WTC11 (cell line): ENCODE results near the gene MYL5. TPM values are rescaled to one million over a fixed set of nuclear protein-coding genes. Genes with fewer than 3 reads are reported as not detected.

Source experiments
- ATAC-seq: fragments of 200-7000 bp; cut with Tn5 transposase; 2 replicates; pipeline ENCODE4 v1.10.0; 2021; ENCODE audit warnings: mild to moderate bottlenecking, moderate library complexity
- CTCF ChIA-PET: fragments of 300-600 bp; sonication (Branson Sonifier 250); formaldehyde crosslinking; loops from one replicate; lab custom pipeline; 2021; ENCODE audit warnings: antibody characterized with exemption; lab: Charles Lee
- POLR2A ChIA-PET: fragments of 350-600 bp; sonication (Branson Sonifier 250); formaldehyde crosslinking; loops from one replicate; lab custom pipeline; 2021; ENCODE audit warnings: antibody characterized with exemption; lab: Charles Lee
- DNase-seq: peaks from one replicate; pipeline ENCODE4 v3.0.0; 2021; ENCODE audit warnings: low spot score
- H3K27ac Mint-ChIP-seq: 2 replicates; pipeline ENCODE4 v1.8.0; 2021; ENCODE audit warnings: mixed read lengths
- H3K27me3 Mint-ChIP-seq: 2 replicates; pipeline ENCODE4 v1.8.0; 2021; ENCODE audit warnings: low read depth, mild to moderate bottlenecking, moderate library complexity, mixed read lengths
- H3K36me3 Mint-ChIP-seq: 2 replicates; pipeline ENCODE4 v1.8.0; 2021; ENCODE audit warnings: mixed read lengths
- H3K4me1 Mint-ChIP-seq: 2 replicates; pipeline ENCODE4 v1.8.0; 2022; ENCODE audit warnings: mixed read lengths
- H3K4me3 Mint-ChIP-seq: 2 replicates; pipeline ENCODE4 v1.8.0; 2021; ENCODE audit warnings: mild to moderate bottlenecking, moderate library complexity, mixed read lengths
- H3K9me3 Mint-ChIP-seq: 2 replicates; pipeline ENCODE4 v1.8.0; 2021; ENCODE audit warnings: mixed read lengths
- ATF1 ChIP-seq: sonication (generic); formaldehyde crosslinking; IDR thresholded peaks from 2 replicates; pipeline ENCODE4 v1.8.1; 2023; ENCODE audit warnings: mild to moderate bottlenecking, moderate library complexity, missing genetic modification reagents
- CTCF ChIP-seq: fragments of 200-600 bp; IDR thresholded peaks from 2 replicates; pipeline ENCODE4 v1.8.0; 2022; ENCODE audit warnings: antibody characterized with exemption
- E2F1 ChIP-seq: sonication (generic); formaldehyde crosslinking; IDR thresholded peaks from 2 replicates; pipeline ENCODE4 v1.8.0; 2022; ENCODE audit warnings: mild to moderate bottlenecking, missing genetic modification reagents
- ELF4 ChIP-seq: sonication (generic); formaldehyde crosslinking; IDR thresholded peaks from 2 replicates; pipeline ENCODE4 v1.8.1; 2022; ENCODE audit warnings: low read depth, mild to moderate bottlenecking, moderate library complexity, missing genetic modification reagents
- ETV6 ChIP-seq: sonication (generic); formaldehyde crosslinking; IDR thresholded peaks from 2 replicates; pipeline ENCODE4 v1.8.1; 2022; ENCODE audit warnings: mild to moderate bottlenecking, missing genetic modification reagents
- HMGA2 ChIP-seq: fragments of 250-450 bp; sonication (Bioruptor Pico); IDR thresholded peaks from 2 replicates; pipeline ENCODE4 v1.4.0; 2021; ENCODE audit warnings: mild to moderate bottlenecking, moderate library complexity
- NFATC4 ChIP-seq: fragments of 250-450 bp; sonication (Bioruptor Pico); IDR thresholded peaks from 2 replicates; pipeline ENCODE4 v1.9.0; 2021; ENCODE audit warnings: mild to moderate bottlenecking
- RORB ChIP-seq: fragments of 250-450 bp; sonication (Bioruptor Pico); IDR thresholded peaks from 2 replicates; pipeline ENCODE4 v1.9.0; 2021; ENCODE audit warnings: mild to moderate bottlenecking
- TCF7 ChIP-seq: sonication (generic); formaldehyde crosslinking; IDR thresholded peaks from 2 replicates; pipeline ENCODE4 v1.8.0; 2022; ENCODE audit warnings: mild to moderate bottlenecking, low read depth, missing genetic modification reagents, moderate library complexity
- USF1 ChIP-seq: sonication (generic); formaldehyde crosslinking; IDR thresholded peaks from 2 replicates; pipeline ENCODE4 v1.8.0; 2022; ENCODE audit warnings: mild to moderate bottlenecking, missing genetic modification reagents
- ZNF232 ChIP-seq: sonication (generic); formaldehyde crosslinking; IDR thresholded peaks from 2 replicates; pipeline ENCODE4 v1.8.0; 2022; ENCODE audit warnings: mild to moderate bottlenecking, missing genetic modification reagents
- total RNA-seq: library from RNA; stranded (reverse); gene quantifications from 3 replicates; pipeline ENCODE4 v1.2.3, GENCODE V29; 2021
- TF ChIP-seq, protein P1 (sequence below): sonication (generic); formaldehyde crosslinking; conservative IDR thresholded peaks from 2 replicates; pipeline ENCODE4 v1.8.1; 2023; ENCODE audit warnings: mild to moderate bottlenecking, low read depth, missing genetic modification reagents, moderate library complexity
- TF ChIP-seq, protein P2 (sequence below): sonication (generic); formaldehyde crosslinking; IDR thresholded peaks from 2 replicates; pipeline ENCODE4 v1.8.0; 2022; ENCODE audit warnings: mild to moderate bottlenecking, missing genetic modification reagents
- TF ChIP-seq, protein P3 (sequence below): sonication (generic); formaldehyde crosslinking; IDR thresholded peaks from 2 replicates; pipeline ENCODE4 v1.8.1; 2023; ENCODE audit warnings: mild to moderate bottlenecking, missing genetic modification reagents
- TF ChIP-seq, protein P4 (sequence below): fragments of 250-450 bp; sonication (Bioruptor Pico); IDR thresholded peaks from 2 replicates; pipeline ENCODE4 v1.9.0; 2021; ENCODE audit warnings: mild to moderate bottlenecking
- TF ChIP-seq, protein P5 (sequence below): fragments of 250-450 bp; sonication (Bioruptor Pico); IDR thresholded peaks from 2 replicates; pipeline ENCODE4 v1.8.0; 2021; ENCODE audit warnings: mild to moderate bottlenecking
- TF ChIP-seq, protein P6 (sequence below): fragments of 250-450 bp; sonication (Bioruptor Pico); IDR thresholded peaks from 2 replicates; pipeline ENCODE4 v1.9.0; 2021; ENCODE audit warnings: mild to moderate bottlenecking, borderline replicate concordance

MYL5 gene
- total RNA-seq, 1 experiment from 2014 or later: 22.2 TPM

GRCh38 chr4:710916-711315 is 36.6 kb downstream of the MYL5 start (continued):
- TF ChIP-seq, protein P1, sequence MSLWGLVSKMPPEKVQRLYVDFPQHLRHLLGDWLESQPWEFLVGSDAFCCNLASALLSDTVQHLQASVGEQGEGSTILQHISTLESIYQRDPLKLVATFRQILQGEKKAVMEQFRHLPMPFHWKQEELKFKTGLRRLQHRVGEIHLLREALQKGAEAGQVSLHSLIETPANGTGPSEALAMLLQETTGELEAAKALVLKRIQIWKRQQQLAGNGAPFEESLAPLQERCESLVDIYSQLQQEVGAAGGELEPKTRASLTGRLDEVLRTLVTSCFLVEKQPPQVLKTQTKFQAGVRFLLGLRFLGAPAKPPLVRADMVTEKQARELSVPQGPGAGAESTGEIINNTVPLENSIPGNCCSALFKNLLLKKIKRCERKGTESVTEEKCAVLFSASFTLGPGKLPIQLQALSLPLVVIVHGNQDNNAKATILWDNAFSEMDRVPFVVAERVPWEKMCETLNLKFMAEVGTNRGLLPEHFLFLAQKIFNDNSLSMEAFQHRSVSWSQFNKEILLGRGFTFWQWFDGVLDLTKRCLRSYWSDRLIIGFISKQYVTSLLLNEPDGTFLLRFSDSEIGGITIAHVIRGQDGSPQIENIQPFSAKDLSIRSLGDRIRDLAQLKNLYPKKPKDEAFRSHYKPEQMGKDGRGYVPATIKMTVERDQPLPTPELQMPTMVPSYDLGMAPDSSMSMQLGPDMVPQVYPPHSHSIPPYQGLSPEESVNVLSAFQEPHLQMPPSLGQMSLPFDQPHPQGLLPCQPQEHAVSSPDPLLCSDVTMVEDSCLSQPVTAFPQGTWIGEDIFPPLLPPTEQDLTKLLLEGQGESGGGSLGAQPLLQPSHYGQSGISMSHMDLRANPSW (CRISPR knock-in tag): no peak
- TF ChIP-seq, protein P2, sequence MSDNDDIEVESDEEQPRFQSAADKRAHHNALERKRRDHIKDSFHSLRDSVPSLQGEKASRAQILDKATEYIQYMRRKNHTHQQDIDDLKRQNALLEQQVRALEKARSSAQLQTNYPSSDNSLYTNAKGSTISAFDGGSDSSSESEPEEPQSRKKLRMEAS (CRISPR knock-in tag): no peak
- no peak for TF ChIP-seq ATF1 (CRISPR knock-in tag)
- TF ChIP-seq ELF4: no peak
- TF ChIP-seq, protein P3, sequence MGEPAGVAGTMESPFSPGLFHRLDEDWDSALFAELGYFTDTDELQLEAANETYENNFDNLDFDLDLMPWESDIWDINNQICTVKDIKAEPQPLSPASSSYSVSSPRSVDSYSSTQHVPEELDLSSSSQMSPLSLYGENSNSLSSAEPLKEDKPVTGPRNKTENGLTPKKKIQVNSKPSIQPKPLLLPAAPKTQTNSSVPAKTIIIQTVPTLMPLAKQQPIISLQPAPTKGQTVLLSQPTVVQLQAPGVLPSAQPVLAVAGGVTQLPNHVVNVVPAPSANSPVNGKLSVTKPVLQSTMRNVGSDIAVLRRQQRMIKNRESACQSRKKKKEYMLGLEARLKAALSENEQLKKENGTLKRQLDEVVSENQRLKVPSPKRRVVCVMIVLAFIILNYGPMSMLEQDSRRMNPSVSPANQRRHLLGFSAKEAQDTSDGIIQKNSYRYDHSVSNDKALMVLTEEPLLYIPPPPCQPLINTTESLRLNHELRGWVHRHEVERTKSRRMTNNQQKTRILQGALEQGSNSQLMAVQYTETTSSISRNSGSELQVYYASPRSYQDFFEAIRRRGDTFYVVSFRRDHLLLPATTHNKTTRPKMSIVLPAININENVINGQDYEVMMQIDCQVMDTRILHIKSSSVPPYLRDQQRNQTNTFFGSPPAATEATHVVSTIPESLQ: no peak
- TF ChIP-seq CTCF: no peak

DNA sequence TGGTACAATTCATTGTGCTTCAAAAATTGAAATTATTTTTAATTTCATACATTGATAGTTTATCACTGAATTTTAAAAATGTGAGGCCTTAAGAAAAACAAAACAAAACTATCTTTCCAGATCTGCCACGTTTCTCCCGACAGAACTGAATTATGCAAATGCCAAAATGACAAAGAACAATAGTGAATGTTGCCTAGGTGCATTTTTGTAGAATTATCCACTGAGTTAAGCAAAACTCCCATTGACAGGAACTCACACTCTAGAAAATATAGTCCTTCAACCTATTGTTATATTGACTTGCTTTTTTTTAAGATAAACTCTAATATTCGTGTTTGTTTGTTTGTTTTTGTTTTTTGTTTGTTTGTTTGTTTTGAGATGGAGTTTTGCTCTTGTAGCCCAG is 37.8 kb downstream of the MYL5 start:
- TF ChIP-seq USF1 (no peak), E2F1 (CRISPR knock-in tag) (no peak), ATF1 (CRISPR knock-in tag) (no peak), ZNF232 (no peak), ETV6 (CRISPR knock-in tag) (no peak), NFATC4 (CRISPR knock-in tag) (no peak), RORB (CRISPR knock-in tag) (no peak), HMGA2 (CRISPR knock-in tag) (no peak), TCF7 (CRISPR knock-in tag) (no peak)
- TF ChIP-seq, protein P4, sequence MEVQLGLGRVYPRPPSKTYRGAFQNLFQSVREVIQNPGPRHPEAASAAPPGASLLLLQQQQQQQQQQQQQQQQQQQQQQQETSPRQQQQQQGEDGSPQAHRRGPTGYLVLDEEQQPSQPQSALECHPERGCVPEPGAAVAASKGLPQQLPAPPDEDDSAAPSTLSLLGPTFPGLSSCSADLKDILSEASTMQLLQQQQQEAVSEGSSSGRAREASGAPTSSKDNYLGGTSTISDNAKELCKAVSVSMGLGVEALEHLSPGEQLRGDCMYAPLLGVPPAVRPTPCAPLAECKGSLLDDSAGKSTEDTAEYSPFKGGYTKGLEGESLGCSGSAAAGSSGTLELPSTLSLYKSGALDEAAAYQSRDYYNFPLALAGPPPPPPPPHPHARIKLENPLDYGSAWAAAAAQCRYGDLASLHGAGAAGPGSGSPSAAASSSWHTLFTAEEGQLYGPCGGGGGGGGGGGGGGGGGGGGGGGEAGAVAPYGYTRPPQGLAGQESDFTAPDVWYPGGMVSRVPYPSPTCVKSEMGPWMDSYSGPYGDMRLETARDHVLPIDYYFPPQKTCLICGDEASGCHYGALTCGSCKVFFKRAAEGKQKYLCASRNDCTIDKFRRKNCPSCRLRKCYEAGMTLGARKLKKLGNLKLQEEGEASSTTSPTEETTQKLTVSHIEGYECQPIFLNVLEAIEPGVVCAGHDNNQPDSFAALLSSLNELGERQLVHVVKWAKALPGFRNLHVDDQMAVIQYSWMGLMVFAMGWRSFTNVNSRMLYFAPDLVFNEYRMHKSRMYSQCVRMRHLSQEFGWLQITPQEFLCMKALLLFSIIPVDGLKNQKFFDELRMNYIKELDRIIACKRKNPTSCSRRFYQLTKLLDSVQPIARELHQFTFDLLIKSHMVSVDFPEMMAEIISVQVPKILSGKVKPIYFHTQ: no peak
- TF ChIP-seq, protein P5, sequence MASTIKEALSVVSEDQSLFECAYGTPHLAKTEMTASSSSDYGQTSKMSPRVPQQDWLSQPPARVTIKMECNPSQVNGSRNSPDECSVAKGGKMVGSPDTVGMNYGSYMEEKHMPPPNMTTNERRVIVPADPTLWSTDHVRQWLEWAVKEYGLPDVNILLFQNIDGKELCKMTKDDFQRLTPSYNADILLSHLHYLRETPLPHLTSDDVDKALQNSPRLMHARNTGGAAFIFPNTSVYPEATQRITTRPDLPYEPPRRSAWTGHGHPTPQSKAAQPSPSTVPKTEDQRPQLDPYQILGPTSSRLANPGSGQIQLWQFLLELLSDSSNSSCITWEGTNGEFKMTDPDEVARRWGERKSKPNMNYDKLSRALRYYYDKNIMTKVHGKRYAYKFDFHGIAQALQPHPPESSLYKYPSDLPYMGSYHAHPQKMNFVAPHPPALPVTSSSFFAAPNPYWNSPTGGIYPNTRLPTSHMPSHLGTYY (CRISPR knock-in tag): no peak
- TF ChIP-seq, protein P6, sequence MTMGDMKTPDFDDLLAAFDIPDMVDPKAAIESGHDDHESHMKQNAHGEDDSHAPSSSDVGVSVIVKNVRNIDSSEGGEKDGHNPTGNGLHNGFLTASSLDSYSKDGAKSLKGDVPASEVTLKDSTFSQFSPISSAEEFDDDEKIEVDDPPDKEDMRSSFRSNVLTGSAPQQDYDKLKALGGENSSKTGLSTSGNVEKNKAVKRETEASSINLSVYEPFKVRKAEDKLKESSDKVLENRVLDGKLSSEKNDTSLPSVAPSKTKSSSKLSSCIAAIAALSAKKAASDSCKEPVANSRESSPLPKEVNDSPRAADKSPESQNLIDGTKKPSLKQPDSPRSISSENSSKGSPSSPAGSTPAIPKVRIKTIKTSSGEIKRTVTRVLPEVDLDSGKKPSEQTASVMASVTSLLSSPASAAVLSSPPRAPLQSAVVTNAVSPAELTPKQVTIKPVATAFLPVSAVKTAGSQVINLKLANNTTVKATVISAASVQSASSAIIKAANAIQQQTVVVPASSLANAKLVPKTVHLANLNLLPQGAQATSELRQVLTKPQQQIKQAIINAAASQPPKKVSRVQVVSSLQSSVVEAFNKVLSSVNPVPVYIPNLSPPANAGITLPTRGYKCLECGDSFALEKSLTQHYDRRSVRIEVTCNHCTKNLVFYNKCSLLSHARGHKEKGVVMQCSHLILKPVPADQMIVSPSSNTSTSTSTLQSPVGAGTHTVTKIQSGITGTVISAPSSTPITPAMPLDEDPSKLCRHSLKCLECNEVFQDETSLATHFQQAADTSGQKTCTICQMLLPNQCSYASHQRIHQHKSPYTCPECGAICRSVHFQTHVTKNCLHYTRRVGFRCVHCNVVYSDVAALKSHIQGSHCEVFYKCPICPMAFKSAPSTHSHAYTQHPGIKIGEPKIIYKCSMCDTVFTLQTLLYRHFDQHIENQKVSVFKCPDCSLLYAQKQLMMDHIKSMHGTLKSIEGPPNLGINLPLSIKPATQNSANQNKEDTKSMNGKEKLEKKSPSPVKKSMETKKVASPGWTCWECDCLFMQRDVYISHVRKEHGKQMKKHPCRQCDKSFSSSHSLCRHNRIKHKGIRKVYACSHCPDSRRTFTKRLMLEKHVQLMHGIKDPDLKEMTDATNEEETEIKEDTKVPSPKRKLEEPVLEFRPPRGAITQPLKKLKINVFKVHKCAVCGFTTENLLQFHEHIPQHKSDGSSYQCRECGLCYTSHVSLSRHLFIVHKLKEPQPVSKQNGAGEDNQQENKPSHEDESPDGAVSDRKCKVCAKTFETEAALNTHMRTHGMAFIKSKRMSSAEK: no peak
- POLR2A ChIA-PET: no interaction called here
- peaks cover 11% of the 10 kb centered on the region for H3K9me3 Mint-ChIP-seq
- H3K27me3 Mint-ChIP-seq: no peaks in the 10 kb centered on the region
- no peak overlapping the region for H3K27ac Mint-ChIP-seq
- DNase-seq (no peak), ATAC-seq (no peak)
- H3K4me3 Mint-ChIP-seq: no peak overlapping the region
- CTCF ChIA-PET: no interaction called here
- peaks cover 10% of the 10 kb centered on the region; the same call in 1 of the 2 replicates for H3K4me1 Mint-ChIP-seq
- peaks cover 30% of the 10 kb centered on the region for H3K36me3 Mint-ChIP-seq
